Measurements from ENCODE around the gene COA1. TPM values are rescaled to one million over a fixed set of nuclear protein-coding genes. Genes with fewer than 3 reads are reported as not detected.
A peak's percentile ranks its signal among the peaks of the same experiment; 100 is the strongest.
"Not testable (repeated sequence)": the region's sequence is repeated elsewhere in the genome, so short reads cannot be mapped to it uniquely, and the experiment has no call there.

COA1 gene
- total RNA-seq, 1 donor: 35.0 TPM

GRCh38 chr7:43731494-43731893 is 2.2 kb upstream of the COA1 start:
- not testable (repeated sequence) for DNase-seq (ENCODE audit: low read depth in 2 of 3, low spot score in 2 of 3)

GRCh38 chr7:43729924-43730248 is 563 bp upstream of the COA1 start:
- no peak for DNase-seq (ENCODE audit: low read depth in 2 of 3, low spot score in 2 of 3)

GRCh38 chr7:43727494-43727893 is 1.8 kb downstream of the COA1 start:
- no peak for DNase-seq (ENCODE audit: low read depth in 2 of 3, low spot score in 2 of 3)

- no peak for DNase-seq (ENCODE audit: low read depth in 2 of 3, low spot score in 2 of 3)
Observed at GRCh38 chr7:43727003-43727402, 2.3 kb downstream of the COA1 start.

- no peak for DNase-seq (ENCODE audit: low read depth in 2 of 3, low spot score in 2 of 3)
Observed at GRCh38 chr7:43726466-43726865, 2.9 kb downstream of the COA1 start.

- no peak for DNase-seq (ENCODE audit: low read depth in 2 of 3, low spot score in 2 of 3)
Observed at GRCh38 chr7:43725251-43725650, 4.1 kb downstream of the COA1 start.

GRCh38 chr7:43723007-43723341 is 6.3 kb downstream of the COA1 start:
- no peak for DNase-seq (ENCODE audit: low read depth in 2 of 3, low spot score in 2 of 3)

- peak; percentile 45 to 84 (median 49) for DNase-seq (ENCODE audit: low read depth in 2 of 3, low spot score in 2 of 3)
Observed at GRCh38 chr7:43721193-43721806, 8.0 kb downstream of the COA1 start.

- DNase-seq (ENCODE audit: low read depth in 2 of 3, low spot score in 2 of 3): no peak
Observed at GRCh38 chr7:43716598-43716997, 12.7 kb downstream of the COA1 start.

GRCh38 chr7:43715966-43716365 is 13.4 kb downstream of the COA1 start:
- DNase-seq (ENCODE audit: low read depth in 2 of 3, low spot score in 2 of 3): not testable (repeated sequence)

- DNase-seq (ENCODE audit: low read depth in 2 of 3, low spot score in 2 of 3): no peak
Observed at GRCh38 chr7:43711503-43711902, 17.8 kb downstream of the COA1 start.

- not testable (repeated sequence) for DNase-seq (ENCODE audit: low read depth in 2 of 3, low spot score in 2 of 3)
Observed at GRCh38 chr7:43708055-43708454, 21.3 kb downstream of the COA1 start.

GRCh38 chr7:43703573-43703972 is 25.8 kb downstream of the COA1 start:
- DNase-seq (ENCODE audit: low read depth in 2 of 3, low spot score in 2 of 3): no peak

- no peak for DNase-seq (ENCODE audit: low read depth in 2 of 3, low spot score in 2 of 3)
Observed at GRCh38 chr7:43702974-43703373, 26.3 kb downstream of the COA1 start.

GRCh38 chr7:43701929-43702328 is 27.4 kb downstream of the COA1 start:
- DNase-seq (ENCODE audit: low read depth in 2 of 3, low spot score in 2 of 3): no peak

- DNase-seq (ENCODE audit: low read depth in 2 of 3, low spot score in 2 of 3): no peak
Observed at GRCh38 chr7:43701500-43701854, 27.8 kb downstream of the COA1 start.

- no peak for DNase-seq (ENCODE audit: low read depth in 2 of 3, low spot score in 2 of 3)
Observed at GRCh38 chr7:43700646-43701499, 28.4 kb downstream of the COA1 start.

GRCh38 chr7:43700059-43700501 is 29.2 kb downstream of the COA1 start:
- peak; percentile 31 to 72 (median 46) for DNase-seq (ENCODE audit: low read depth in 2 of 3, low spot score in 2 of 3)

- no peak for DNase-seq (ENCODE audit: low read depth in 2 of 3, low spot score in 2 of 3)
Observed at GRCh38 chr7:43698460-43699255, 30.7 kb downstream of the COA1 start.

- no peak for DNase-seq (ENCODE audit: low read depth in 2 of 3, low spot score in 2 of 3)
Observed at GRCh38 chr7:43697690-43698089, 31.6 kb downstream of the COA1 start.

GRCh38 chr7:43695365-43695764 is 34.0 kb downstream of the COA1 start:
- no peak for DNase-seq (ENCODE audit: low read depth in 2 of 3, low spot score in 2 of 3)

- DNase-seq (ENCODE audit: low read depth in 2 of 3, low spot score in 2 of 3): no peak
Observed at GRCh38 chr7:43694399-43694748, 34.9 kb downstream of the COA1 start.

All from hematopoietic multipotent progenitor cell (in vitro differentiated cells).